KMS-11 (cell line): ENCODE measurements around the gene BBS7.

Experiments
- H2AFZ ChIP-seq: fragments of 200-600 bp; sonication (generic); 2 replicates; pipeline ENCODE4 v1.6.1; 2016; ENCODE audit warnings: antibody characterized with exemption, mixed run types, low read depth
- H3K27ac ChIP-seq: fragments of 200-600 bp; sonication (generic); 2 replicates; pipeline ENCODE4 v1.6.1; 2016; ENCODE audit warnings: mild to moderate bottlenecking, mixed run types
- H3K27me3 ChIP-seq: fragments of 200-600 bp; sonication (generic); 2 replicates; pipeline ENCODE4 v1.6.1; 2017; ENCODE audit warnings: mild to moderate bottlenecking, low read depth, mixed run types, moderate library complexity; ENCODE audit not compliant: insufficient read depth
- H3K36me3 ChIP-seq: fragments of 200-600 bp; sonication (generic); 2 replicates; pipeline ENCODE4 v1.6.1; 2017; ENCODE audit warnings: mild to moderate bottlenecking, mixed run types; ENCODE audit not compliant: insufficient read depth
- H3K4me1 ChIP-seq: fragments of 200-600 bp; sonication (generic); 2 replicates; pipeline ENCODE4 v1.6.1; 2016; ENCODE audit warnings: mild to moderate bottlenecking, low read depth, mixed run types; ENCODE audit not compliant: poor library complexity, severe bottlenecking
- H3K4me2 ChIP-seq: fragments of 200-600 bp; sonication (generic); 2 replicates; pipeline ENCODE4 v1.7.0; 2016; ENCODE audit warnings: mild to moderate bottlenecking, mixed run types
- H3K4me3 ChIP-seq: fragments of 200-600 bp; sonication (generic); IDR thresholded peaks from 2 replicates; pipeline ENCODE4 v1.6.1; 2017; ENCODE audit warnings: low read depth, low read length, mixed read lengths; ENCODE audit not compliant: insufficient read depth
- H3K79me2 ChIP-seq: fragments of 200-600 bp; sonication (generic); 2 replicates; pipeline ENCODE4 v1.6.1; 2016; ENCODE audit warnings: low read depth, mixed run types; ENCODE audit not compliant: insufficient read depth
- H3K9ac ChIP-seq: fragments of 200-600 bp; sonication (generic); 2 replicates; pipeline ENCODE4 v1.6.1; 2016; ENCODE audit warnings: mild to moderate bottlenecking, mixed run types
- H4K20me1 ChIP-seq: fragments of 200-600 bp; sonication (generic); 2 replicates; pipeline ENCODE4 v1.6.1; 2016; ENCODE audit warnings: mild to moderate bottlenecking, mixed run types; ENCODE audit not compliant: insufficient read depth
- CTCF ChIP-seq: fragments of 200-600 bp; sonication (generic); conservative IDR thresholded peaks from 2 replicates; pipeline ENCODE4 v1.6.1; 2017; ENCODE audit warnings: low read depth, mild to moderate bottlenecking, antibody characterized with exemption, low read length, moderate library complexity, mixed read lengths

BBS7 gene

GRCh38 chr4:121900132-121900983, 30.1 kb upstream of the BBS7 start:
- peak; percentile 91 for TF ChIP-seq CTCF
- no peaks in the 10 kb centered on the region for H3K79me2 ChIP-seq
- H3K27me3 ChIP-seq, result no peaks in the 10 kb centered on the region
- H3K4me3 ChIP-seq, result no peak overlapping the region
- H3K36me3 ChIP-seq, result no peaks in the 10 kb centered on the region
- no peak overlapping the region for H3K27ac ChIP-seq
- H3K4me1 ChIP-seq, result no peaks in the 10 kb centered on the region
- no peaks in the 10 kb centered on the region for H4K20me1 ChIP-seq
- no peak overlapping the region for H3K4me2 ChIP-seq
- no peak overlapping the region for H2AFZ ChIP-seq
- no peak overlapping the region for H3K9ac ChIP-seq

GRCh38 chr4:121898150-121898549, 27.9 kb upstream of the BBS7 start:
- Histone ChIP-seq H3K79me2 (no peaks in the 10 kb centered on the region), H3K4me2 (no peak overlapping the region), H3K9ac (no peak overlapping the region), H3K36me3 (no peaks in the 10 kb centered on the region), H2AFZ (no peak overlapping the region), H3K27ac (no peak overlapping the region), H4K20me1 (no peaks in the 10 kb centered on the region), H3K27me3 (no peaks in the 10 kb centered on the region), H3K4me1 (no peaks in the 10 kb centered on the region), H3K4me3 (no peak overlapping the region)
- no peak for TF ChIP-seq CTCF

GRCh38 chr4:121888134-121888533, 17.9 kb upstream of the BBS7 start:
- Histone ChIP-seq H3K4me2 (no peak overlapping the region), H4K20me1 (no peaks in the 10 kb centered on the region), H3K9ac (no peak overlapping the region), H3K4me1 (no peaks in the 10 kb centered on the region), H2AFZ (no peak overlapping the region), H3K27me3 (no peaks in the 10 kb centered on the region), H3K79me2 (no peaks in the 10 kb centered on the region), H3K27ac (no peak overlapping the region), H3K4me3 (no peak overlapping the region), H3K36me3 (no peaks in the 10 kb centered on the region)
- TF ChIP-seq CTCF, result no peak

GRCh38 chr4:121885115-121885514, 14.8 kb upstream of the BBS7 start:
- no peaks in the 10 kb centered on the region for H4K20me1 ChIP-seq
- H3K27me3 ChIP-seq, result no peaks in the 10 kb centered on the region
- no peaks in the 10 kb centered on the region for H3K4me1 ChIP-seq
- TF ChIP-seq CTCF, result no peak
- no peak overlapping the region for H3K27ac ChIP-seq
- H3K9ac ChIP-seq, result no peak overlapping the region
- no peaks in the 10 kb centered on the region for H3K79me2 ChIP-seq
- no peak overlapping the region for H2AFZ ChIP-seq
- no peaks in the 10 kb centered on the region for H3K36me3 ChIP-seq
- no peak overlapping the region for H3K4me3 ChIP-seq
- H3K4me2 ChIP-seq, result no peak overlapping the region
